HepG2 (cell line): ENCODE results near the gene DNAL4. TPM values are rescaled to one million over a fixed set of nuclear protein-coding genes. Genes with fewer than 3 reads are reported as not detected.
A peak's percentile ranks its signal among the peaks of the same experiment; 100 is the strongest.

Experiments used
- HMG20B ChIP-seq: conservative IDR thresholded peaks from 2 replicates; pipeline ENCODE4 v1.6.1; 2016; ENCODE audit warnings: missing genetic modification reagents, missing compliant biosample characterization
- MAZ ChIP-seq, 2 experiments: sonication (generic) in 1 of 2; formaldehyde crosslinking in 1 of 2; IDR thresholded peaks; 2 replicates each; pipeline versions ENCODE4 v1.5.0 to v1.6.1; 2012 to 2020; ENCODE audit warnings: low read depth in 2 of 2, mild to moderate bottlenecking in 2 of 2, borderline replicate concordance in 1 of 2, improper control_type of control experiment in 1 of 2, low read length in 1 of 2, missing genetic modification reagents in 1 of 2, moderate library complexity in 1 of 2
- MYNN ChIP-seq: sonication (generic); formaldehyde crosslinking; IDR thresholded peaks from 2 replicates; pipeline ENCODE4 v1.4.0; 2020; ENCODE audit warnings: mild to moderate bottlenecking, low read depth, missing genetic modification reagents
- PHF21A ChIP-seq: sonication (generic); formaldehyde crosslinking; IDR thresholded peaks from 2 replicates; pipeline ENCODE4 v1.5.0; 2020; ENCODE audit warnings: mild to moderate bottlenecking, missing genetic modification reagents
- RELA ChIP-seq: sonication (generic); formaldehyde crosslinking; IDR thresholded peaks from 2 replicates; pipeline ENCODE4 v1.4.0; 2020; ENCODE audit warnings: missing genetic modification reagents
- SNAPC2 ChIP-seq: sonication (generic); formaldehyde crosslinking; IDR thresholded peaks from 2 replicates; pipeline ENCODE4 v1.8.1; 2022; ENCODE audit warnings: mild to moderate bottlenecking, missing genetic modification reagents
- TOE1 ChIP-seq: sonication (generic); formaldehyde crosslinking; IDR thresholded peaks from 2 replicates; pipeline ENCODE4 v1.4.0; 2020; ENCODE audit warnings: mild to moderate bottlenecking, missing genetic modification reagents
- YY1 ChIP-seq: IDR thresholded peaks from 2 replicates; pipeline ENCODE4 v1.6.1; 2011; ENCODE audit warnings: low read length, low read depth, moderate library complexity, mild to moderate bottlenecking; ENCODE audit not compliant: insufficient read depth, insufficient replicate concordance
- ZEB1 ChIP-seq: IDR thresholded peaks from 2 replicates; pipeline ENCODE4 v1.6.1; 2012; ENCODE audit warnings: mild to moderate bottlenecking, low read depth, inconsistent platforms; ENCODE audit not compliant: insufficient replicate concordance
- ZNF138 ChIP-seq: sonication (generic); formaldehyde crosslinking; IDR thresholded peaks from 2 replicates; pipeline ENCODE4 v1.5.0; 2020; ENCODE audit warnings: mild to moderate bottlenecking, low read depth, missing genetic modification reagents
- ZNF264 ChIP-seq: sonication (generic); formaldehyde crosslinking; IDR thresholded peaks from 2 replicates; pipeline ENCODE4 v1.4.0; 2020; ENCODE audit warnings: missing genetic modification reagents
- polyA plus RNA-seq, 8 experiments: library from polyadenylated mRNA; depleted of rRNA in 3 of 8; stranded (reverse) in 7 of 8; unstranded in 1 of 8; fragments of >200 nt; fragmentation: Illumina TruSeq in 4 of 8; extraction: Trizol in 4 of 8; gene quantifications; 2 replicates each; pipeline versions ENCODE4 v1.2.1 to v1.2.3, GENCODE V29; 2011 to 2016; ENCODE audit warnings: low read depth in 4 of 8, missing spikeins in 1 of 8, mixed read lengths in 1 of 8; ENCODE audit not compliant: insufficient read depth in 1 of 8
- total RNA-seq, 5 experiments: library from RNA; depleted of rRNA; stranded (reverse); fragments of >200 nt; fragmentation: Illumina TruSeq; extraction: Trizol; gene quantifications; 2 replicates each; pipeline ENCODE4 v1.2.3, GENCODE V29; 2016; ENCODE audit warnings: low read depth in 1 of 5
- TF ChIP-seq, protein P1 (sequence below): sonication (generic); formaldehyde crosslinking; IDR thresholded peaks from 2 replicates; pipeline ENCODE4 v1.5.0; 2020; ENCODE audit warnings: mild to moderate bottlenecking, missing genetic modification reagents
- TF ChIP-seq, protein P2 (sequence below): sonication (generic); formaldehyde crosslinking; IDR thresholded peaks from 2 replicates; pipeline ENCODE4 v1.4.0; 2020; ENCODE audit warnings: missing genetic modification reagents

DNAL4 gene
- total and polyA plus RNA-seq, 2 of the 13 experiments (the other 11 are each of a cell fraction or from before 2014, with no cell fraction given) = 8.0 to 10.7 TPM

DNA sequence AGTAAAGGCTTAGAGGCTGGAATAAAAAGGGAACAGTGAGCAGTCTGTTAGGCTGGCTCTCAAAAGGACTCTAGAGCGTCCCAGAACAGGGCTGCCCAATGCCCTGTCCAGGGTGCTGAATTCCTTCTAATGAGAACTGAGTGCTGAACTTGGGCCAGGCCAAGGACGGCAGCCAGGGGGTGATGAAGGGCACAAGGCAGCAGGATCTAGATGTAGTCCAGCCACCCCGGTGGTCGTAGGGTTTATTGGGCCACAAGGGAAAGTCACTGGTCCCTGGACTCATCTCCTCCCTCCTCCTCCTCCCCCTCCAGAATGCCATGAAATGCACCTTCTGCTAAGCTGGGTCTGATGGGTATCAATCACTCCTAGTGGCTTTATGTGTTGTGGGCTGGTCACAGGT, 30.6 kb upstream of the DNAL4 start (continued):
- TF ChIP-seq, protein P1, sequence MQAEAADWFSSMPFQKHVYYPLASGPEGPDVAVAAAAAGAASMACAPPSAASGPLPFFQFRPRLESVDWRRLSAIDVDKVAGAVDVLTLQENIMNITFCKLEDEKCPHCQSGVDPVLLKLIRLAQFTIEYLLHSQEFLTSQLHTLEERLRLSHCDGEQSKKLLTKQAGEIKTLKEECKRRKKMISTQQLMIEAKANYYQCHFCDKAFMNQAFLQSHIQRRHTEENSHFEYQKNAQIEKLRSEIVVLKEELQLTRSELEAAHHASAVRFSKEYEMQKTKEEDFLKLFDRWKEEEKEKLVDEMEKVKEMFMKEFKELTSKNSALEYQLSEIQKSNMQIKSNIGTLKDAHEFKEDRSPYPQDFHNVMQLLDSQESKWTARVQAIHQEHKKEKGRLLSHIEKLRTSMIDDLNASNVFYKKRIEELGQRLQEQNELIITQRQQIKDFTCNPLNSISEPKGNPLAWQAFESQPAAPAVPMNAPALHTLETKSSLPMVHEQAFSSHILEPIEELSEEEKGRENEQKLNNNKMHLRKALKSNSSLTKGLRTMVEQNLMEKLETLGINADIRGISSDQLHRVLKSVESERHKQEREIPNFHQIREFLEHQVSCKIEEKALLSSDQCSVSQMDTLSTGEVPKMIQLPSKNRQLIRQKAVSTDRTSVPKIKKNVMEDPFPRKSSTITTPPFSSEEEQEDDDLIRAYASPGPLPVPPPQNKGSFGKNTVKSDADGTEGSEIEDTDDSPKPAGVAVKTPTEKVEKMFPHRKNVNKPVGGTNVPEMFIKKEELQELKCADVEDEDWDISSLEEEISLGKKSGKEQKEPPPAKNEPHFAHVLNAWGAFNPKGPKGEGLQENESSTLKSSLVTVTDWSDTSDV = no peak
- TF ChIP-seq MAZ (IDR thresholded peaks at IDR 0.05; ENCODE audit: borderline replicate concordance, low read depth, low read length) (no peak), MAZ (CRISPR knock-in tag; IDR thresholded peaks at IDR 0.05; ENCODE audit: low read depth) (no peak; the same call in 1 of the 2 replicates), ZEB1 (no peak), SNAPC2 (CRISPR knock-in tag) (no peak), YY1 (no peak), ZNF264 (peak; percentile 76; the same call in 1 of the 2 replicates), HMG20B (CRISPR knock-in tag) (peak; percentile 71; the same call in 1 of the 2 replicates), TOE1 (CRISPR knock-in tag) (no peak), MYNN (no peak), ZNF138 (CRISPR knock-in tag) (no peak), RELA (CRISPR knock-in tag) (0 out of 2 replicates have a peak, but pooled peaks have one; percentile 67), PHF21A (CRISPR knock-in tag) (no peak)
- TF ChIP-seq, protein P2, sequence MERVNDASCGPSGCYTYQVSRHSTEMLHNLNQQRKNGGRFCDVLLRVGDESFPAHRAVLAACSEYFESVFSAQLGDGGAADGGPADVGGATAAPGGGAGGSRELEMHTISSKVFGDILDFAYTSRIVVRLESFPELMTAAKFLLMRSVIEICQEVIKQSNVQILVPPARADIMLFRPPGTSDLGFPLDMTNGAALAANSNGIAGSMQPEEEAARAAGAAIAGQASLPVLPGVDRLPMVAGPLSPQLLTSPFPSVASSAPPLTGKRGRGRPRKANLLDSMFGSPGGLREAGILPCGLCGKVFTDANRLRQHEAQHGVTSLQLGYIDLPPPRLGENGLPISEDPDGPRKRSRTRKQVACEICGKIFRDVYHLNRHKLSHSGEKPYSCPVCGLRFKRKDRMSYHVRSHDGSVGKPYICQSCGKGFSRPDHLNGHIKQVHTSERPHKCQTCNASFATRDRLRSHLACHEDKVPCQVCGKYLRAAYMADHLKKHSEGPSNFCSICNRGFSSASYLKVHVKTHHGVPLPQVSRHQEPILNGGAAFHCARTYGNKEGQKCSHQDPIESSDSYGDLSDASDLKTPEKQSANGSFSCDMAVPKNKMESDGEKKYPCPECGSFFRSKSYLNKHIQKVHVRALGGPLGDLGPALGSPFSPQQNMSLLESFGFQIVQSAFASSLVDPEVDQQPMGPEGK (CRISPR knock-in tag) = peak; percentile 43; the same call in 1 of the 2 replicates
